ENCODE results near the gene WWOX. TPM values are rescaled to one million over a fixed set of nuclear protein-coding genes. Genes with fewer than 3 reads are reported as not detected.

The WWOX gene
- total and polyA plus RNA-seq, 7 donors: 7.1 to 46.8 (median 16.1) TPM

DNA sequence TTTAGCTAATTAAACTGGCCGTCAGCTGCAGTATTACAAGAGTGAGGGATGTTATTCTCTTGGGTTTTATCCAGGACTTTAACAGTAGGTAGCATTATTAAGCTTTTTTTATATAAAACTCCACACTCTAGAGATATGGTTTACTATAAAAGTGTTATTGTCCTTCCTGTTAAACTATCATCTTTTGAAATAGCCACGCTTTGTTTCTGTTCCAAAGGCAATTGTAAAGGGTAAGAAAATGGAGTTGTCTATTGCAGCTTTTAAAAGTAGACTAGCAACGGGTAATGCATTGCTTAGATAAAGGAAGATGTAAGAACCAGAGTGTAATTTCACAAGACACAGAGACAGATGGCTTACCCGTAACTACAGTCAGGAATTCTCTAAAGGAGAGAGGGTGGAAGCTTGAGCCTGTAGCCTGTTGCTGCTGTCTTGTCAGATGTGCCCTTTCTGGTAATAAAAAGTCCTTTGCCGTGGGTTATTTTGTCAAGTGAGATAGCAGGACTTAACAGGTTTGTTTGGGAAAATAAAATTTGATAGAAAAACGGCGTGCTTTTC is 56.4 kb downstream of the WWOX start:
- Histone ChIP-seq H3K27ac (no peak overlapping the region), H3K36me3 (no peaks in the 10 kb centered on the region), H3K4me3 (no peak overlapping the region), H3K9me3 (peaks cover 0 to 3% (median 0%) of the 10 kb centered on the region in 4 donors), H3K27me3 (no peaks in the 10 kb centered on the region), H3K4me1 (peaks cover 0 to 9% (median 0%) of the 10 kb centered on the region in 4 donors)
- WGBS, 2 donors: 18 to 57% methylated on average over 7 of the region's 7 CpGs
- intact Hi-C loops (cut with DNase I): no loop called here
- no peak for DNase-seq
- TF ChIP-seq, protein P1, sequence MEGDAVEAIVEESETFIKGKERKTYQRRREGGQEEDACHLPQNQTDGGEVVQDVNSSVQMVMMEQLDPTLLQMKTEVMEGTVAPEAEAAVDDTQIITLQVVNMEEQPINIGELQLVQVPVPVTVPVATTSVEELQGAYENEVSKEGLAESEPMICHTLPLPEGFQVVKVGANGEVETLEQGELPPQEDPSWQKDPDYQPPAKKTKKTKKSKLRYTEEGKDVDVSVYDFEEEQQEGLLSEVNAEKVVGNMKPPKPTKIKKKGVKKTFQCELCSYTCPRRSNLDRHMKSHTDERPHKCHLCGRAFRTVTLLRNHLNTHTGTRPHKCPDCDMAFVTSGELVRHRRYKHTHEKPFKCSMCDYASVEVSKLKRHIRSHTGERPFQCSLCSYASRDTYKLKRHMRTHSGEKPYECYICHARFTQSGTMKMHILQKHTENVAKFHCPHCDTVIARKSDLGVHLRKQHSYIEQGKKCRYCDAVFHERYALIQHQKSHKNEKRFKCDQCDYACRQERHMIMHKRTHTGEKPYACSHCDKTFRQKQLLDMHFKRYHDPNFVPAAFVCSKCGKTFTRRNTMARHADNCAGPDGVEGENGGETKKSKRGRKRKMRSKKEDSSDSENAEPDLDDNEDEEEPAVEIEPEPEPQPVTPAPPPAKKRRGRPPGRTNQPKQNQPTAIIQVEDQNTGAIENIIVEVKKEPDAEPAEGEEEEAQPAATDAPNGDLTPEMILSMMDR (IDR thresholded peaks at IDR 0.05): no peak
- no peak for TF ChIP-seq EP300 (IDR thresholded peaks at IDR 0.05)
- no peak for TF ChIP-seq POLR2AphosphoS5 (IDR thresholded peaks at IDR 0.05)
- no peak for TF ChIP-seq POLR2A (IDR thresholded peaks at IDR 0.05)

DNA sequence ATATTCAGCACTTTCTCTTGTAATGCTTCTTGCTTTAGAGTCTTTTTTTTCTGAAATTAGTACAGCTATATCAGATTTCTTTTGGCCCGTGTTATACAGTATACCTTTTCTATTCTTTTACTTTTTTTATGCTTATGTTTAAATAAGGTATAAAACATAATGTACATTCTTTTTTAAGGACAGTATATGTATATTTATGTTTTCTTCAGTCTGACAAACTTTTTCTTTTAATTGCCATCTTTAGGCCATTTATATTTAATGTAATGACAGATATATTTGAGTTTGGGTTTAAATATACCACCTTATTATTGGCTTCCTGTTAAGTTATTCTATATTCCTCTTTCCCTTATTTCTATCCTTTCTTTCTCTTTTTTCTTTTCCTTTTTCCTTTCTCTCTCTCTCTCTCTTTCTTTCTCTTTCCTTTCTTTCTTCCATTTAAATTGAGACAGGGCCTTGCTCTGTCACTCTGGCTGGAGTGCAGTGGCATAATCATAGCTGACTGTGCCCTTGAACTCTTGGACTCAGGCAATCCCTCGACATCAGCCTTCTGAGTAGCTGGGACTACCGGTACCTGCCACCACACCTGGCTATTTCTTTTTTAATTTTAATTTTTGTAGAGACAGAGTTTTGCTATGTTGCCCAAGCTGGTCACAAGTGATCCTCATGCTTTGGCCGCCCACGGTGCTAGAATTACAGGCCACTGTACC is 61.7 kb downstream of the WWOX start:
- H3K36me3 ChIP-seq: no peaks in the 10 kb centered on the region
- intact Hi-C loops (cut with DNase I): no loop called here
- no peak overlapping the region for H3K27ac ChIP-seq
- no peaks in the 10 kb centered on the region for H3K27me3 ChIP-seq
- H3K4me1 ChIP-seq: peaks cover 0 to under 1% (median 0%) of the 10 kb centered on the region in 4 donors
- WGBS, 2 donors: 96% methylated on average over 5 of the region's 5 CpGs
- TF ChIP-seq EP300 (IDR thresholded peaks at IDR 0.05) (no peak), POLR2AphosphoS5 (IDR thresholded peaks at IDR 0.05) (no peak), POLR2A (IDR thresholded peaks at IDR 0.05) (no peak)
- TF ChIP-seq, protein P1 (IDR thresholded peaks at IDR 0.05): no peak
- DNase-seq: no peak
- no peak overlapping the region for H3K4me3 ChIP-seq
- peaks cover 0 to 3% (median 0%) of the 10 kb centered on the region in 4 donors for H3K9me3 ChIP-seq

DNA sequence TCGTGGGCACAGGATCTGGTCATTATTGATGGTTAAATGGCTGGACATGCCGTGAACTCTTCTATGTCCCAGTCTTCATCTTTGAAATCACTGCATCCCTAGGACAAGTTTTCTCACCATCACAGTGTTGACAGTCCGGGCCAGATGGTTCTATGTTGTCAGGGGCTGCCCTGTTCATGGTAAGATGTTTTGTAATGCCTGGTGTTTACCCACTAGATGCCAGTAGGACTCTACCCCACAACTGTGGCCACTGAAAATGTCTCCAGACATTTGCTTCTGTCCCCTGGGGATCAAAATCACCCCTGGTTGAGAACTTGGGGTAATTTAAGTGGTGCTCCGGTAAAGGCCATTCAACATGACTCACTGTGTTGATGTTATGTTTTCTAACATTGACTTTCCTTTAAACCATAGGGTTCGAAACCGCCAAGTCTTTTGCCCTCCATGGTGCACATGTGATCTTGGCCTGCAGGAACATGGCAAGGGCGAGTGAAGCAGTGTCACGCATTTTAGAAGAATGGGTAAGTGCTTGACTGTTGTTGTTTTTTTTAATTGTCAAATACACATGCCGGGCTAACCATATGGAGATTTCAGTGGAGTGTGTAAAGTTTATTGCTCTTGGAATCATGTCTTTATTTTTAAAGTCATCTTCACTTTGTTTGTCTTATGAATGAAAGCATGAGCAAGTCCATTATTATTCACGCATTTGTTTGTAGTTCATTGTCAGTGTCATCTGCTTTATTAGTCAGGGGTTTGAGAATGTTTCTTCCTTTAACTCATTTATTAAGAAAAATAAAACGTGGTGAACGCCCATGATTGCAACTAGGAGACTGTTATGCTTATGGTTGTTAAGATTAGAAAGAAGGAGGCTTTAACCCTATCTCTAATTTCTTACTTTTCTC is 64.6 kb downstream of the WWOX start:
- peaks cover 0 to 3% (median 0%) of the 10 kb centered on the region in 4 donors for H3K9me3 ChIP-seq
- WGBS, 2 donors: 78 to 87% methylated on average over 12 of the region's 12 CpGs
- no peaks in the 10 kb centered on the region for H3K27me3 ChIP-seq
- no peak for DNase-seq
- no peak overlapping the region for H3K27ac ChIP-seq
- intact Hi-C loops (cut with DNase I): no loop called here
- no peaks in the 10 kb centered on the region for H3K4me1 ChIP-seq
- no peak overlapping the region for H3K4me3 ChIP-seq
- H3K36me3 ChIP-seq: no peaks in the 10 kb centered on the region
- TF ChIP-seq, protein P1 (IDR thresholded peaks at IDR 0.05): no peak
- TF ChIP-seq EP300 (IDR thresholded peaks at IDR 0.05) (no peak), POLR2A (IDR thresholded peaks at IDR 0.05) (no peak), POLR2AphosphoS5 (IDR thresholded peaks at IDR 0.05) (no peak)

DNA sequence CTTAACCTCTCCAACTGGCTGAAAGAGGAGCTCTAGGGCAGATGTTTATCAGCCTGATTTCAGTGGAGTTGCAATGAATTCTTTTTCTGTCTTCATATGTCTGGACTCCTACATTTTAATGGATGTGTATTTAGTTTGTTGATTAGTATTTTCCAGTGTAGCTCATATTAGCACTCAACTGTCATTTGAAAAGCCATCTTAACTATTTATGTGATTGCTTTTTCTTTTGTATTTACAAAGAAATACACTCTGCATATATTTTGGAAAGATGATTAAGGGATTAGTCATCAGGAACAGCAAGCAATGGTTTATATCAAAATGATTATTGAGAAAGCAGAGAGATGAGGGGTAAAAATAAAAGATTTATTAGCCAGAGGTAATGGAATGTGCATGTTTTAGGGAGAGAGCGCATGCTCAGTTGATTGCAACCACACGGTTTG is 71.1 kb downstream of the WWOX start:
- DNase-seq: no peak
- TF ChIP-seq, protein P1 (IDR thresholded peaks at IDR 0.05): no peak
- no peak for TF ChIP-seq EP300 (IDR thresholded peaks at IDR 0.05)
- TF ChIP-seq POLR2A (IDR thresholded peaks at IDR 0.05): no peak
- TF ChIP-seq POLR2AphosphoS5 (IDR thresholded peaks at IDR 0.05): no peak
- H3K4me1 ChIP-seq: peaks cover 0 to 11% (median 3%) of the 10 kb centered on the region in 4 donors
- intact Hi-C loops (cut with DNase I): no loop called here
- H3K36me3 ChIP-seq: no peaks in the 10 kb centered on the region
- H3K27ac ChIP-seq: no peak overlapping the region
- no peak overlapping the region for H3K4me3 ChIP-seq
- peaks cover 0 to 5% (median 0%) of the 10 kb centered on the region in 4 donors for H3K9me3 ChIP-seq
- no peaks in the 10 kb centered on the region for H3K27me3 ChIP-seq
- 78 to 85% methylated on average over 2 of the region's 2 CpGs for WGBS, 2 donors
